HepG2 (cell line): ENCODE measurements around the gene AIP. TPM values are rescaled to one million over a fixed set of nuclear protein-coding genes. Genes with fewer than 3 reads are reported as not detected.
A peak's percentile ranks its signal among the peaks of the same experiment; 100 is the strongest.

Source experiments
- ATAC-seq: fragments of 200-7000 bp; cut with Tn5 transposase; 3 replicates; pipeline ENCODE4 v1.9.1; 2020; ENCODE audit warnings: mild to moderate bottlenecking, moderate library complexity
- BruUV-seq: library from RNA; stranded (reverse); fragments of 400-500 nt; replicated peaks from 2 replicates; lab custom pipeline; 2021; lab: Mats Ljungman, UMichigan
- CTCF ChIA-PET: fragments of 300-600 bp; formaldehyde crosslinking; extraction: SDS; loops from one replicate; lab custom pipeline; 2021; ENCODE audit warnings: low total read pairs, inconsistent platforms, low intra/inter-chr PET ratio; lab: Yijun Ruan, JAX
- POLR2A ChIA-PET: fragments of 350-600 bp; sonication (Branson Sonifier 250); formaldehyde crosslinking; loops from one replicate; lab custom pipeline; 2020; ENCODE audit warnings: antibody characterized with exemption, inconsistent platforms; lab: Yijun Ruan, JAX
- DNase-seq: peaks from one replicate; pipeline ENCODE4 v3.0.0-alpha.2; 2015; ENCODE audit warnings: low spot score
- FAIRE-seq: peaks from 3 replicates; lab custom pipeline; 2011; peaks lifted over from hg19 to GRCh38; lab: Jason Lieb, UNC
- H2AFZ ChIP-seq: one replicate; pipeline ENCODE4 v1.6.1; 2011; ENCODE audit warnings: low read length, inconsistent platforms
- H3K27ac ChIP-seq: fragments of 300-600 bp; 3 replicates; pipeline ENCODE4 v1.8.0; 2011; ENCODE audit warnings: mixed run types, mild to moderate bottlenecking, mixed read lengths, low read length, inconsistent platforms; ENCODE audit not compliant: insufficient read depth; ENCODE audit errors: extremely low read length
- H3K27me3 ChIP-seq, 2 experiments: fragments of 200-600 bp in 1 of 2; 2 replicates in 1 of 2; 3 replicates in 1 of 2; pipeline versions ENCODE4 v1.6.0 to v1.8.0; 2011; ENCODE audit warnings: low read length in 2 of 2, mild to moderate bottlenecking in 2 of 2, moderate library complexity in 2 of 2, inconsistent platforms in 1 of 2; ENCODE audit not compliant: insufficient read depth in 2 of 2, control insufficient read depth in 1 of 2
- H3K36me3 ChIP-seq, 2 experiments: fragments of 200-600 bp in 1 of 2; replicated peaks in 1 of 2; 2 replicates in 1 of 2; 3 replicates in 1 of 2; pipeline versions ENCODE4 v1.5.1 to v1.8.0; 2011; ENCODE audit warnings: low read length in 2 of 2, inconsistent platforms in 1 of 2; ENCODE audit not compliant: insufficient read depth in 2 of 2, control insufficient read depth in 1 of 2
- H3K4me1 ChIP-seq: 2 replicates; pipeline ENCODE4 v1.5.1; 2012; ENCODE audit warnings: low read length, inconsistent platforms; ENCODE audit not compliant: insufficient read depth
- H3K4me2 ChIP-seq: 2 replicates; pipeline ENCODE4 v1.6.0; 2011; ENCODE audit warnings: low read depth, low read length, inconsistent platforms
- H3K4me3 ChIP-seq, 3 experiments: fragments of 200-600 bp in 1 of 3; sonication (generic), shearing (Covaris generic) in 1 of 3; replicated peaks in 1 of 3; 2 replicates each; pipeline ENCODE4 v1.5.1; 2011 to 2016; ENCODE audit warnings: low read length in 3 of 3, inconsistent platforms in 2 of 3, low read depth in 2 of 3, mild to moderate bottlenecking in 2 of 3, control low read depth in 1 of 3, mixed read lengths in 1 of 3; ENCODE audit not compliant: insufficient read depth in 1 of 3
- H3K79me2 ChIP-seq: one replicate; pipeline ENCODE4 v1.6.1; 2011; ENCODE audit warnings: low read length, inconsistent platforms; ENCODE audit not compliant: insufficient read depth
- H3K9ac ChIP-seq: 2 replicates; pipeline ENCODE4 v1.6.0; 2011; ENCODE audit warnings: mild to moderate bottlenecking, low read depth, low read length, inconsistent platforms; ENCODE audit not compliant: insufficient read depth
- H3K9me3 ChIP-seq: 2 replicates; pipeline ENCODE4 v1.5.1; 2012; ENCODE audit warnings: mild to moderate bottlenecking, low read length
- H4K20me1 ChIP-seq: 2 replicates; pipeline ENCODE4 v1.6.0; 2011; ENCODE audit warnings: inconsistent platforms, mild to moderate bottlenecking, low read length, moderate library complexity; ENCODE audit not compliant: insufficient read depth
- HNRNPLL ChIP-seq: fragments of 200-400 bp; formaldehyde crosslinking; IDR thresholded peaks from 2 replicates; pipeline ENCODE4 v1.6.1; 2017; ENCODE audit warnings: mild to moderate bottlenecking, low read depth, low read length; ENCODE audit not compliant: poor library complexity, severe bottlenecking
- MAFK ChIP-seq, 2 experiments: IDR thresholded peaks in 1 of 2; conservative IDR thresholded peaks in 1 of 2; 2 replicates each; pipeline ENCODE4 v1.6.1; 2011; ENCODE audit warnings: improper control_type of control experiment in 2 of 2, low read length in 2 of 2
- NKX3-1 ChIP-seq: sonication (generic); formaldehyde crosslinking; IDR thresholded peaks from 2 replicates; pipeline ENCODE4 v1.5.0; 2020; ENCODE audit warnings: missing genetic modification reagents
- SMARCC2 ChIP-seq: fragments of 450-650 bp; IDR thresholded peaks from 2 replicates; pipeline ENCODE4 v1.6.1; 2017; ENCODE audit warnings: antibody characterized with exemption, mild to moderate bottlenecking
- USF2 ChIP-seq, 2 experiments: sonication (generic) in 1 of 2; formaldehyde crosslinking in 1 of 2; IDR thresholded peaks; 2 replicates each; pipeline versions ENCODE4 v1.5.1 to v1.6.1; 2011 to 2020; ENCODE audit warnings: borderline replicate concordance in 1 of 2, low read depth in 1 of 2, low read length in 1 of 2, mild to moderate bottlenecking in 1 of 2, missing genetic modification reagents in 1 of 2, moderate library complexity in 1 of 2
- ZFP1 ChIP-seq: IDR thresholded peaks from 2 replicates; pipeline ENCODE4 v1.6.1; 2016
- ZNF598 ChIP-seq: sonication (generic); formaldehyde crosslinking; IDR thresholded peaks from 2 replicates; pipeline ENCODE4 v1.5.1; 2020; ENCODE audit warnings: mild to moderate bottlenecking, missing genetic modification reagents, borderline replicate concordance
- ZNF678 ChIP-seq: sonication (generic); formaldehyde crosslinking; IDR thresholded peaks from 2 replicates; pipeline ENCODE4 v1.4.0; 2020; ENCODE audit warnings: mild to moderate bottlenecking, missing genetic modification reagents
- WGBS: methylation state at CpG from one replicate; pipeline ENCODE4 v1.1.6; 2017; ENCODE audit warnings: low lambda C conversion rate; 5-methylcytosine and 5-hydroxymethylcytosine counted together
- in situ Hi-C: cut with HindIII; loops from 2 replicates; pipeline ENCODE4 v1.10.0; 2017; ENCODE audit warnings: low pct_unique_long_range_greater_than_20kb; ENCODE audit not compliant: extremely low pct_ligation_motif_present
- intact Hi-C: fragments of 100-400 bp; cut with micrococcal nuclease; formaldehyde crosslinking; loops from one replicate; pipeline ENCODE4 v1.10.0; 2022; ENCODE audit not compliant: unreplicated experiment
- polyA plus RNA-seq, 8 experiments: library from polyadenylated mRNA; depleted of rRNA in 3 of 8; stranded (reverse) in 7 of 8; unstranded in 1 of 8; fragments of >200 nt; fragmentation: Illumina TruSeq in 4 of 8; extraction: Trizol in 4 of 8; gene quantifications; 2 replicates each; pipeline versions ENCODE4 v1.2.1 to v1.2.3, GENCODE V29; 2011 to 2016; ENCODE audit warnings: low read depth in 4 of 8, missing spikeins in 1 of 8, mixed read lengths in 1 of 8; ENCODE audit not compliant: insufficient read depth in 1 of 8
- total RNA-seq, 5 experiments: library from RNA; depleted of rRNA; stranded (reverse); fragments of >200 nt; fragmentation: Illumina TruSeq; extraction: Trizol; gene quantifications; 2 replicates each; pipeline ENCODE4 v1.2.3, GENCODE V29; 2016; ENCODE audit warnings: low read depth in 1 of 5
- TF ChIP-seq, protein P1 (sequence below): sonication (generic); formaldehyde crosslinking; IDR thresholded peaks from 2 replicates; pipeline ENCODE4 v1.4.0; 2020; ENCODE audit warnings: missing genetic modification reagents
- TF ChIP-seq, protein P2 (sequence below): sonication (generic); formaldehyde crosslinking; IDR thresholded peaks from 2 replicates; pipeline ENCODE4 v1.4.0; 2020; ENCODE audit warnings: mild to moderate bottlenecking, missing genetic modification reagents
- TF ChIP-seq, protein P3 (sequence below): sonication (generic); formaldehyde crosslinking; IDR thresholded peaks from 2 replicates; pipeline ENCODE4 v1.5.1; 2020; ENCODE audit warnings: mild to moderate bottlenecking, missing genetic modification reagents

The AIP gene
- total and polyA plus RNA-seq, 2 of the 13 experiments (the other 11 are each of a cell fraction or from before 2014, with no cell fraction given), result 51.8 to 110 TPM

DNA sequence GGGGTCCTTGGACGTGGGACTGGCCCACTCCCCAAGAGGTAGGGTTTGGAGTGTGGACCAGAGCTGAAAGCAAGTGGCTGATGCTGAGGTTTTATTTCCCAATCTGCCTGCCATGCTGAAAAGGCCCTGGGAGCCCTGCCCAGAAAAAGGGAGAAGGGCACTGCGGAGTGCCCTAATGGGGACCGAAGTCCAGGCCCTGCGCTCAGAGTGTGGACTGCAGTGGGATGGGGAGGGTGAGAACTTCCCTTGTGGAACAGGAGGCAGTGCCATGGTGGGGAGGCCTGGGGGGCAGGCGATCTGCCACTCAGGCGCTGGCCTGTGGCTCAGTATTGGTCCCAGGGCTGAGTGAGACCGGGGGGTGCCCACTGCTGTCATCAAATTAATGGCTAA lies 34.6 kb upstream of the AIP start (continued):
- TF ChIP-seq USF2 (IDR thresholded peaks at IDR 0.05; ENCODE audit: low read depth, low read length), result no peak
- no peak for TF ChIP-seq USF2 (CRISPR knock-in tag; IDR thresholded peaks at IDR 0.05; ENCODE audit: borderline replicate concordance)
- no peak for TF ChIP-seq ZNF678

DNA sequence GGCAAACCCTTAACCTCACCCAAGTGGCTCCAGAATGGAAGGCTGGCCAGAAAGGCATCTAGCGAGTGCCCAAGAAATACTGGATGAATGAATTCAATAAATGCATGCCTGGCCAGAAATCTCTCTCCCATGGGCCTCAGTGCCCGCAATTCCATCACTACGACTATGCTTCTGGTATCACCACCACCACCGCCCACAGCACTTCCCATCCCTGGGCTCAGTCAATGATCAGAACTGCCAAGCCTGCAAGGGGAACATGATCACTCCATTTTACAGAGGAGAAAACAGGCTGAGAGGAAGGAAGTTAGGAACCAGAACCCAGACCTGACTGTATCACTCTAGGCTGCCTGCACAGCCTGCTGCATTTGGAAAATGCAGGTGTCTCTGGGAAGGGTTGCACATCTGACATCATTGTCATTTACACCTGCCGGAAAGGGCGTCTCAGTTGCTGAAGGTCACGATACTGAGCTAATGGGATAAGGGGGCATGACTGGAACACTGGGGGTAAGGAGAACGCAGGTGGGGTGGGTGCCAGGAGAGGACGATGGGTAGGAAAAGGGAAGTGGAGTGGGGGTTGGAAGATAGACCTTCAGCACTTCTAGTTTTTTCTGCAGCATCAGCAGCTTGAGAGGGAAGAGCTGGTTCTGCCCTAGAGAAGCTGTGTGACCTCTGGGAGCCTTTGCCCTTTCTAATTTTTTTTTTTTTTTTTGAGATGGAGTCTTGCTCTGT lies 33.5 kb upstream of the AIP start:
- Histone ChIP-seq H3K4me2 (no peak overlapping the region), H2AFZ (no peak overlapping the region), H3K4me3 (no peak overlapping the region), H3K79me2 (no peaks in the 10 kb centered on the region), H3K4me1 (peaks cover 23% of the 10 kb centered on the region), H3K27ac (no peak overlapping the region), H3K36me3 (no peaks in the 10 kb centered on the region), H3K27me3 (peaks cover 5 to 44% of the 10 kb centered on the region in 2 experiments; a peak in 4 of 5 replicates), H3K9me3 (no peaks in the 10 kb centered on the region), H4K20me1 (no peaks in the 10 kb centered on the region), H3K9ac (no peak overlapping the region)
- ChIA-PET POLR2A (interaction anchor here (0.6 to 1.2 kb wide), 2 partner anchors 12 to 21 kb away, joined by 3 read pairs; partner anchors contain the start of gene RPS6KB2), CTCF (no interaction called here)
- FAIRE-seq, result no peak
- in situ Hi-C loops (no loop called here), intact Hi-C loops (no loop called here)
- no peak for DNase-seq
- no peak for ATAC-seq
- no TSS peak for BruUV-seq
- 50% methylated on average over 9 of the region's 9 CpGs for WGBS
- TF ChIP-seq, protein P1, sequence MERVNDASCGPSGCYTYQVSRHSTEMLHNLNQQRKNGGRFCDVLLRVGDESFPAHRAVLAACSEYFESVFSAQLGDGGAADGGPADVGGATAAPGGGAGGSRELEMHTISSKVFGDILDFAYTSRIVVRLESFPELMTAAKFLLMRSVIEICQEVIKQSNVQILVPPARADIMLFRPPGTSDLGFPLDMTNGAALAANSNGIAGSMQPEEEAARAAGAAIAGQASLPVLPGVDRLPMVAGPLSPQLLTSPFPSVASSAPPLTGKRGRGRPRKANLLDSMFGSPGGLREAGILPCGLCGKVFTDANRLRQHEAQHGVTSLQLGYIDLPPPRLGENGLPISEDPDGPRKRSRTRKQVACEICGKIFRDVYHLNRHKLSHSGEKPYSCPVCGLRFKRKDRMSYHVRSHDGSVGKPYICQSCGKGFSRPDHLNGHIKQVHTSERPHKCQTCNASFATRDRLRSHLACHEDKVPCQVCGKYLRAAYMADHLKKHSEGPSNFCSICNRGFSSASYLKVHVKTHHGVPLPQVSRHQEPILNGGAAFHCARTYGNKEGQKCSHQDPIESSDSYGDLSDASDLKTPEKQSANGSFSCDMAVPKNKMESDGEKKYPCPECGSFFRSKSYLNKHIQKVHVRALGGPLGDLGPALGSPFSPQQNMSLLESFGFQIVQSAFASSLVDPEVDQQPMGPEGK (CRISPR knock-in tag), result no peak
- TF ChIP-seq NKX3-1 (CRISPR knock-in tag) (no peak), MAFK (conservative IDR thresholded peaks at IDR 0.05 in 1 of 2, IDR thresholded peaks at IDR 0.05 in 1 of 2; ENCODE audit: low read length in 2 of 2) (peak; percentile 37 to 52; a peak in 3 of 4 replicates), HNRNPLL (no peak), ZNF598 (CRISPR knock-in tag) (no peak), ZFP1 (no peak), SMARCC2 (no peak)
- TF ChIP-seq, protein P2, sequence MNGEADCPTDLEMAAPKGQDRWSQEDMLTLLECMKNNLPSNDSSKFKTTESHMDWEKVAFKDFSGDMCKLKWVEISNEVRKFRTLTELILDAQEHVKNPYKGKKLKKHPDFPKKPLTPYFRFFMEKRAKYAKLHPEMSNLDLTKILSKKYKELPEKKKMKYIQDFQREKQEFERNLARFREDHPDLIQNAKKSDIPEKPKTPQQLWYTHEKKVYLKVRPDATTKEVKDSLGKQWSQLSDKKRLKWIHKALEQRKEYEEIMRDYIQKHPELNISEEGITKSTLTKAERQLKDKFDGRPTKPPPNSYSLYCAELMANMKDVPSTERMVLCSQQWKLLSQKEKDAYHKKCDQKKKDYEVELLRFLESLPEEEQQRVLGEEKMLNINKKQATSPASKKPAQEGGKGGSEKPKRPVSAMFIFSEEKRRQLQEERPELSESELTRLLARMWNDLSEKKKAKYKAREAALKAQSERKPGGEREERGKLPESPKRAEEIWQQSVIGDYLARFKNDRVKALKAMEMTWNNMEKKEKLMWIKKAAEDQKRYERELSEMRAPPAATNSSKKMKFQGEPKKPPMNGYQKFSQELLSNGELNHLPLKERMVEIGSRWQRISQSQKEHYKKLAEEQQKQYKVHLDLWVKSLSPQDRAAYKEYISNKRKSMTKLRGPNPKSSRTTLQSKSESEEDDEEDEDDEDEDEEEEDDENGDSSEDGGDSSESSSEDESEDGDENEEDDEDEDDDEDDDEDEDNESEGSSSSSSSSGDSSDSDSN (CRISPR knock-in tag), result no peak
- TF ChIP-seq, protein P3, sequence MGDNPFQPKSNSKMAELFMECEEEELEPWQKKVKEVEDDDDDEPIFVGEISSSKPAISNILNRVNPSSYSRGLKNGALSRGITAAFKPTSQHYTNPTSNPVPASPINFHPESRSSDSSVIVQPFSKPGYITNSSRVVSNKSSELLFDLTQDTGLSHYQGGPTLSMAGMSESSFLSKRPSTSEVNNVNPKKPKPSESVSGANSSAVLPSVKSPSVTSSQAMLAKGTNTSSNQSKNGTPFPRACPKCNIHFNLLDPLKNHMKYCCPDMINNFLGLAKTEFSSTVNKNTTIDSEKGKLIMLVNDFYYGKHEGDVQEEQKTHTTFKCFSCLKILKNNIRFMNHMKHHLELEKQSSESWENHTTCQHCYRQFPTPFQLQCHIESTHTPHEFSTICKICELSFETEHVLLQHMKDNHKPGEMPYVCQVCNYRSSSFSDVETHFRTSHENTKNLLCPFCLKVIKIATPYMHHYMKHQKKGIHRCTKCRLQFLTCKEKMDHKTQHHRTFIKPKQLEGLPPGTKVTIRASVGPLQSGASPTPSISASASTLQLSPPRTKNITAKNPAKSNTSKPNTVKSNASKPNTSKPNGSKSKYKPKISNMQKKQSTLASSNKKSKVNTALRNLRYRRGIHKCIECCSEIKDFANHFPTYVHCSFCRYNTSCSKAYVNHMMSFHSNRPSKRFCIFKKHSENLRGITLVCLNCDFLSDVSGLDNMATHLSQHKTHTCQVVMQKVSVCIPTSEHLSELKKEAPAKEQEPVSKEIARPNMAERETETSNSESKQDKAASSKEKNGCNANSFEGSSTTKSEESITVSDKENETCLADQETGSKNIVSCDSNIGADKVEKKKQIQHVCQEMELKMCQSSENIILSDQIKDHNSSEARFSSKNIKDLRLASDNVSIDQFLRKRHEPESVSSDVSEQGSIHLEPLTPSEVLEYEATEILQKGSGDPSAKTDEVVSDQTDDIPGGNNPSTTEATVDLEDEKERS, result no peak
